ENCODE measurements around the gene CEP112.

DNA sequence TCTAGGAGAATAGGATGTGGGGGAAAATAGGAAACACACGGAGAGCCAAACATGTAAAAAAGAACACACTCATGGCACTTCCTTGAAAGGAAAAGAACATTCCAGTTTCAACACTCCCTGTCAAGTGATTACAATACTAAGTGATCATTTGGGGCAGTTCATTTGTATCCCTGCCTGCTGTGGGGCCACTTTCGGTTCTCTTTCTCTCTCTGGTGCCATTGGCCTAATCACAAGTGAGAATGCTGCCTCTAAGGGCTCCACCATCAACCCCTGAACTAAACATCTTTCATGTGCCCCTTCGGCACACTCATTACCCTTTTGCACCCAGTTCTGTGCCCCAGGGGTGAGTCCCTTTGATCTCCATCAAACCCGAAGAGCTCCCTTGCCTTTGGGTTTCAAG is 197.3 kb downstream of the CEP112 start:
- TF ChIP-seq POLR2AphosphoS5 (IDR thresholded peaks at IDR 0.05; ENCODE audit: low read depth, low read length), result no peak
- TF ChIP-seq TAF1 (IDR thresholded peaks at IDR 0.05; ENCODE audit: low read depth, low read length), result no peak

Data from GM12891 (cell line).